GM20000 (cell line): ENCODE measurements around the gene BLID.

ENCODE experiments used
- DNase-seq: peaks from one replicate; pipeline ENCODE4 v3.0.0; 2012; ENCODE audit warnings: low spot score
- CTCF ChIP-seq: IDR thresholded peaks from 2 replicates; pipeline ENCODE4 v1.5.1; 2012; ENCODE audit warnings: mild to moderate bottlenecking, control low read depth; ENCODE audit errors: extremely low read depth, missing control alignments

Gene BLID

GRCh38 chr11:122104341-122104740 lies 11.7 kb downstream of the BLID start:
- TF ChIP-seq CTCF = no peak

GRCh38 chr11:122103726-122104125 lies 12.3 kb downstream of the BLID start:
- no peak for DNase-seq
- TF ChIP-seq CTCF = no peak

More at GRCh38 chr11:122104341-122104740, 11.7 kb downstream of the BLID start:
- DNase-seq = no peak

GRCh38 chr11:122103321-122103720 lies 12.7 kb downstream of the BLID start:
- no peak for DNase-seq
- TF ChIP-seq CTCF = no peak

GRCh38 chr11:122102426-122102825 lies 13.6 kb downstream of the BLID start:
- no peak for TF ChIP-seq CTCF
- no peak for DNase-seq

GRCh38 chr11:122101625-122102291 lies 14.3 kb downstream of the BLID start:
- no peak for TF ChIP-seq CTCF
- DNase-seq = no peak

- no peak for TF ChIP-seq CTCF
- DNase-seq = no peak
Measured at GRCh38 chr11:122100756-122101080, 15.3 kb downstream of the BLID start.

- DNase-seq = no peak
- no peak for TF ChIP-seq CTCF
Measured at GRCh38 chr11:122100037-122100755, 15.8 kb downstream of the BLID start.
